Erythroblast (primary cell): ENCODE data around the gene MAD1L1.

Source experiments
- GATA1 ChIP-seq: IDR thresholded peaks from 2 replicates; pipeline ENCODE4 v1.6.1; 2011; ENCODE audit warnings: low read depth, mild to moderate bottlenecking, control low read depth, low read length, moderate library complexity
- POLR2A ChIP-seq: IDR thresholded peaks from 2 replicates; pipeline ENCODE4 v1.6.1; 2011; ENCODE audit warnings: mild to moderate bottlenecking, low read length

DNA sequence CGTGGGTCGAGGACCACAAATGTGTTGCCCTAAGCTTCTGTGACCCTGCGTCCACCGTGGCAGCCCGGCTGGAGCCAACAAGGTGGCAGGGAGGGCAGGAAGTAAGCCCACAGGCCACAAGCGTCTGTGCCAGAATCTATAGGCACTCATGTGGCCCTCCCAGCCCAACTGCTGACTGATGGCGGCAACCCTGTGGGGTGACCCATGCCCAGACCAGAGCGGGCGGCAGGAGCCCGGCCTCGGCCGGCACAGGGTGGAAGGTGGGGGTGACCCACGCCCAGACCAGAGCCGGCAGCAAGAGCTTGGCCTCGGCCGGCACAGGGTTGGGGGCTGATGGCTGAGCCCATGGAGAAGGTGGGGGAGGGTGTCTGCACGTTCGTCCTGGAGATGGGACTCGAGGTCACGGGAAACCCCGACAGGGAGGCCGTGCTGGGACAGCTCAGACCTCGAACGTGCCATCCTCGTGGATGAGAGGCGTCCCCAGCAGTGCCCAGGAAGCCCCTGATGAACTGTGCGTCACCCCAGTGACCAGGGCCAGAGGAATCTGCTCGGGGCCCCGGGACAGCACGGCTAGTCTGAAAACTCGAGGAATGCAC lies 381.7 kb downstream of the MAD1L1 start:
- no peak for TF ChIP-seq POLR2A
- no peak for TF ChIP-seq GATA1
